ENCODE results near the gene PGF.

Gene PGF

GRCh38 chr14:74956280-74957072, 1.1 kb upstream of the PGF start:
- DNase-seq (ENCODE audit: low spot score) = no peak

- no peak for DNase-seq (ENCODE audit: low spot score)
Measured at GRCh38 chr14:74956027-74956279, 556 bp upstream of the PGF start.

- DNase-seq (ENCODE audit: low spot score) = no peak
Measured at GRCh38 chr14:74954947-74955228, 509 bp downstream of the PGF start.

GRCh38 chr14:74954232-74954946, 1.0 kb downstream of the PGF start:
- DNase-seq (ENCODE audit: low spot score) = no peak

GRCh38 chr14:74953686-74954085, 1.7 kb downstream of the PGF start:
- DNase-seq (ENCODE audit: low spot score) = no peak

- DNase-seq (ENCODE audit: low spot score) = no peak
Measured at GRCh38 chr14:74952697-74953484, 2.5 kb downstream of the PGF start.

- no peak for DNase-seq (ENCODE audit: low spot score)
Measured at GRCh38 chr14:74952180-74952665, 3.2 kb downstream of the PGF start.

- no peak for DNase-seq (ENCODE audit: low spot score)
Measured at GRCh38 chr14:74951443-74952179, 3.8 kb downstream of the PGF start.

GRCh38 chr14:74950795-74951442, 4.5 kb downstream of the PGF start:
- no peak for DNase-seq (ENCODE audit: low spot score)

- DNase-seq (ENCODE audit: low spot score) = no peak
Measured at GRCh38 chr14:74949859-74950573, 5.4 kb downstream of the PGF start.

GRCh38 chr14:74949191-74949601, 6.2 kb downstream of the PGF start:
- DNase-seq (ENCODE audit: low spot score) = no peak

GRCh38 chr14:74948228-74949175, 6.9 kb downstream of the PGF start:
- no peak for DNase-seq (ENCODE audit: low spot score)

GRCh38 chr14:74947353-74948227, 7.8 kb downstream of the PGF start:
- no peak for DNase-seq (ENCODE audit: low spot score)

GRCh38 chr14:74946659-74947281, 8.6 kb downstream of the PGF start:
- no peak for DNase-seq (ENCODE audit: low spot score)

GRCh38 chr14:74945852-74946658, 9.3 kb downstream of the PGF start:
- peak; percentile 80 for DNase-seq (ENCODE audit: low spot score)

- peak; percentile 40 for DNase-seq (ENCODE audit: low spot score)
Measured at GRCh38 chr14:74945261-74945851, 10.0 kb downstream of the PGF start.

GRCh38 chr14:74942608-74943007, 12.8 kb downstream of the PGF start:
- no peak for DNase-seq (ENCODE audit: low spot score)

Data from COLO829 (cell line).